ENCODE data around the gene TYMP.
A peak's percentile ranks its signal among the peaks of the same experiment; 100 is the strongest.

The TYMP gene

GRCh38 chr22:50477923-50478322 is 51.9 kb downstream of the TYMP start:
- no peaks in the 10 kb centered on the region for H3K36me3 Mint-ChIP-seq (ENCODE audit: low read depth)
- H3K27me3 Mint-ChIP-seq (ENCODE audit: low read depth) = peaks cover 49% of the 10 kb centered on the region
- TF ChIP-seq CTCF (IDR thresholded peaks at IDR 0.05; ENCODE audit: unreplicated experiment in 3 of 3) = no peak
- H3K4me1 Mint-ChIP-seq = peaks cover 22% of the 10 kb centered on the region
- no peaks in the 10 kb centered on the region for H3K9me3 Mint-ChIP-seq
- no peak overlapping the region for H3K27ac Mint-ChIP-seq
- H3K4me3 Mint-ChIP-seq = peak overlapping the region; percentile 37 to 85 (median 68)

- Mint-ChIP-seq H3K4me3 (peak overlapping the region; percentile 72 to 86 (median 85)), H3K9me3 (no peaks in the 10 kb centered on the region), H3K27ac (peak overlapping the region in 1 of 3 experiments; percentile 47), H3K27me3 (ENCODE audit: low read depth) (peaks cover 44% of the 10 kb centered on the region), H3K36me3 (ENCODE audit: low read depth) (no peaks in the 10 kb centered on the region), H3K4me1 (peaks cover 29% of the 10 kb centered on the region)
- TF ChIP-seq CTCF (IDR thresholded peaks at IDR 0.05; ENCODE audit: unreplicated experiment in 3 of 3) = no peak
Observed at GRCh38 chr22:50476868-50477267, 52.9 kb downstream of the TYMP start.
